Stimulated activated CD4-positive, alpha-beta T cell treated with anti-CD3 and anti-CD28 coated beads, Interleukin-15, amount 100 ng/mL, for 1 hour (primary cell): ENCODE results near the gene SERP2.

ENCODE experiments used
- DNase-seq, 2 donors: peaks; one replicate each; pipeline ENCODE4 v3.0.0-alpha.2; 2020; ENCODE audit warnings: low read depth in 1 of 2, low spot score in 1 of 2

SERP2 gene

GRCh38 chr13:44386913-44387556 is 13.4 kb downstream of the SERP2 start:
- no peak for DNase-seq

- no peak for DNase-seq
Measured at GRCh38 chr13:44388427-44389059, 14.9 kb downstream of the SERP2 start.

- DNase-seq, result no peak
Measured at GRCh38 chr13:44389060-44389666, 15.5 kb downstream of the SERP2 start.

GRCh38 chr13:44389876-44390275 is 16.3 kb downstream of the SERP2 start:
- no peak for DNase-seq

- no peak for DNase-seq
Measured at GRCh38 chr13:44393391-44393790, 19.8 kb downstream of the SERP2 start.

GRCh38 chr13:44394658-44395057 is 21.0 kb downstream of the SERP2 start:
- no peak for DNase-seq

GRCh38 chr13:44395976-44396694 is 22.5 kb downstream of the SERP2 start:
- no peak for DNase-seq

GRCh38 chr13:44396701-44397580 is 23.3 kb downstream of the SERP2 start:
- DNase-seq, result no peak

GRCh38 chr13:44397766-44398223 is 24.2 kb downstream of the SERP2 start:
- DNase-seq, result no peak

- no peak for DNase-seq
Measured at GRCh38 chr13:44398606-44399005, 25.0 kb downstream of the SERP2 start.

GRCh38 chr13:44399074-44399473 is 25.4 kb downstream of the SERP2 start:
- no peak for DNase-seq

- no peak for DNase-seq
Measured at GRCh38 chr13:44400736-44401135, 27.1 kb downstream of the SERP2 start.

- DNase-seq, result no peak
Measured at GRCh38 chr13:44401577-44401976, 28.0 kb downstream of the SERP2 start.

GRCh38 chr13:44402899-44403445 is 29.3 kb downstream of the SERP2 start:
- no peak for DNase-seq

- no peak for DNase-seq
Measured at GRCh38 chr13:44403461-44404056, 29.9 kb downstream of the SERP2 start.

- DNase-seq, result no peak
Measured at GRCh38 chr13:44404261-44405132, 30.9 kb downstream of the SERP2 start.

- no peak for DNase-seq
Measured at GRCh38 chr13:44406617-44407016, 33.0 kb downstream of the SERP2 start.

GRCh38 chr13:44407379-44407778 is 33.8 kb downstream of the SERP2 start:
- DNase-seq, result no peak

- DNase-seq, result no peak
Measured at GRCh38 chr13:44407891-44408290, 34.3 kb downstream of the SERP2 start.
